Fibroblast of lung (primary cell): ENCODE data around the gene GIGYF2.

Experiments used
- EZH2 ChIP-seq: IDR thresholded peaks from 2 replicates; pipeline ENCODE4 v1.5.1; 2012; ENCODE audit warnings: low read length, control low read depth, mild to moderate bottlenecking; ENCODE audit errors: missing control alignments
- TF ChIP-seq, protein P1 (sequence below), 2 donors: IDR thresholded peaks in 1 of 2; conservative IDR thresholded peaks in 1 of 2; 1 replicate in 1 of 2; 2 replicates in 1 of 2; pipeline ENCODE4 v1.5.1; 2011 to 2012; ENCODE audit warnings: low read length in 2 of 2, control low read depth in 1 of 2, inconsistent platforms in 1 of 2, low read depth in 1 of 2, mild to moderate bottlenecking in 1 of 2

DNA sequence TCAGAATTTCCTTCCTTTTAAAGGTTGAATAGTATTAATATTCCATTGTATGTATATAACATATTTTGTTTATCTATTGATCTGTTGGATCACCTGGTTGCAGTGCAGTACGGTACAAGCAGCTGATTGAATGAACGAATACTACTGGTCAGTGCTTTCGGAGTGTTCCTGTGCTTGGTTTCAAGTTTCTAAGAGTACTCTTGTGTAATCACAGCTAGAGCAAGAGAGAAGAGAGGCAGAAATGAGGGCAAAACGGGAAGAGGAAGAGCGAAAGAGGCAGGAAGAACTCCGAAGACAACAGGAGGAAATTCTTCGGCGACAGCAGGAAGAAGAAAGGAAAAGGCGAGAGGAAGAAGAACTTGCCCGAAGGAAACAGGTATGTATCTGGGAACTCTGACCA lies 119.5 kb downstream of the GIGYF2 start:
- TF ChIP-seq, protein P1, sequence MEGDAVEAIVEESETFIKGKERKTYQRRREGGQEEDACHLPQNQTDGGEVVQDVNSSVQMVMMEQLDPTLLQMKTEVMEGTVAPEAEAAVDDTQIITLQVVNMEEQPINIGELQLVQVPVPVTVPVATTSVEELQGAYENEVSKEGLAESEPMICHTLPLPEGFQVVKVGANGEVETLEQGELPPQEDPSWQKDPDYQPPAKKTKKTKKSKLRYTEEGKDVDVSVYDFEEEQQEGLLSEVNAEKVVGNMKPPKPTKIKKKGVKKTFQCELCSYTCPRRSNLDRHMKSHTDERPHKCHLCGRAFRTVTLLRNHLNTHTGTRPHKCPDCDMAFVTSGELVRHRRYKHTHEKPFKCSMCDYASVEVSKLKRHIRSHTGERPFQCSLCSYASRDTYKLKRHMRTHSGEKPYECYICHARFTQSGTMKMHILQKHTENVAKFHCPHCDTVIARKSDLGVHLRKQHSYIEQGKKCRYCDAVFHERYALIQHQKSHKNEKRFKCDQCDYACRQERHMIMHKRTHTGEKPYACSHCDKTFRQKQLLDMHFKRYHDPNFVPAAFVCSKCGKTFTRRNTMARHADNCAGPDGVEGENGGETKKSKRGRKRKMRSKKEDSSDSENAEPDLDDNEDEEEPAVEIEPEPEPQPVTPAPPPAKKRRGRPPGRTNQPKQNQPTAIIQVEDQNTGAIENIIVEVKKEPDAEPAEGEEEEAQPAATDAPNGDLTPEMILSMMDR (conservative IDR thresholded peaks at IDR 0.05 in 1 of 2, IDR thresholded peaks at IDR 0.05 in 1 of 2; ENCODE audit: low read depth in 1 of 2, low read length in 2 of 2): no peak
- no peak for TF ChIP-seq EZH2
